HepG2 (cell line): ENCODE data around the gene WDR7. TPM values are rescaled to one million over a fixed set of nuclear protein-coding genes. Genes with fewer than 3 reads are reported as not detected.

Experiments used
- ATAC-seq: fragments of 200-7000 bp; cut with Tn5 transposase; 3 replicates; pipeline ENCODE4 v1.9.1; 2020; ENCODE audit warnings: mild to moderate bottlenecking, moderate library complexity
- BruUV-seq: library from RNA; stranded (reverse); fragments of 400-500 nt; replicated peaks from 2 replicates; lab custom pipeline; 2021; lab: Mats Ljungman, UMichigan
- CTCF ChIA-PET: fragments of 300-600 bp; formaldehyde crosslinking; extraction: SDS; loops from one replicate; lab custom pipeline; 2021; ENCODE audit warnings: low total read pairs, inconsistent platforms, low intra/inter-chr PET ratio; lab: Yijun Ruan, JAX
- POLR2A ChIA-PET: fragments of 350-600 bp; sonication (Branson Sonifier 250); formaldehyde crosslinking; loops from one replicate; lab custom pipeline; 2020; ENCODE audit warnings: antibody characterized with exemption, inconsistent platforms; lab: Yijun Ruan, JAX
- DNase-seq: peaks from one replicate; pipeline ENCODE4 v3.0.0-alpha.2; 2015; ENCODE audit warnings: low spot score
- FAIRE-seq: peaks from 3 replicates; lab custom pipeline; 2011; peaks lifted over from hg19 to GRCh38; lab: Jason Lieb, UNC
- H2AFZ ChIP-seq: one replicate; pipeline ENCODE4 v1.6.1; 2011; ENCODE audit warnings: low read length, inconsistent platforms
- H3K27ac ChIP-seq: fragments of 300-600 bp; 3 replicates; pipeline ENCODE4 v1.8.0; 2011; ENCODE audit warnings: mixed run types, mild to moderate bottlenecking, mixed read lengths, low read length, inconsistent platforms; ENCODE audit not compliant: insufficient read depth; ENCODE audit errors: extremely low read length
- H3K27me3 ChIP-seq, 2 experiments: fragments of 200-600 bp in 1 of 2; 2 replicates in 1 of 2; 3 replicates in 1 of 2; pipeline versions ENCODE4 v1.6.0 to v1.8.0; 2011; ENCODE audit warnings: low read length in 2 of 2, mild to moderate bottlenecking in 2 of 2, moderate library complexity in 2 of 2, inconsistent platforms in 1 of 2; ENCODE audit not compliant: insufficient read depth in 2 of 2, control insufficient read depth in 1 of 2
- H3K36me3 ChIP-seq, 2 experiments: fragments of 200-600 bp in 1 of 2; replicated peaks in 1 of 2; 2 replicates in 1 of 2; 3 replicates in 1 of 2; pipeline versions ENCODE4 v1.5.1 to v1.8.0; 2011; ENCODE audit warnings: low read length in 2 of 2, inconsistent platforms in 1 of 2; ENCODE audit not compliant: insufficient read depth in 2 of 2, control insufficient read depth in 1 of 2
- H3K4me1 ChIP-seq: 2 replicates; pipeline ENCODE4 v1.5.1; 2012; ENCODE audit warnings: low read length, inconsistent platforms; ENCODE audit not compliant: insufficient read depth
- H3K4me2 ChIP-seq: 2 replicates; pipeline ENCODE4 v1.6.0; 2011; ENCODE audit warnings: low read depth, low read length, inconsistent platforms
- H3K4me3 ChIP-seq, 3 experiments: fragments of 200-600 bp in 1 of 3; sonication (generic), shearing (Covaris generic) in 1 of 3; replicated peaks in 1 of 3; 2 replicates each; pipeline ENCODE4 v1.5.1; 2011 to 2016; ENCODE audit warnings: low read length in 3 of 3, inconsistent platforms in 2 of 3, low read depth in 2 of 3, mild to moderate bottlenecking in 2 of 3, control low read depth in 1 of 3, mixed read lengths in 1 of 3; ENCODE audit not compliant: insufficient read depth in 1 of 3
- H3K79me2 ChIP-seq: one replicate; pipeline ENCODE4 v1.6.1; 2011; ENCODE audit warnings: low read length, inconsistent platforms; ENCODE audit not compliant: insufficient read depth
- H3K9ac ChIP-seq: 2 replicates; pipeline ENCODE4 v1.6.0; 2011; ENCODE audit warnings: mild to moderate bottlenecking, low read depth, low read length, inconsistent platforms; ENCODE audit not compliant: insufficient read depth
- H3K9me3 ChIP-seq: 2 replicates; pipeline ENCODE4 v1.5.1; 2012; ENCODE audit warnings: mild to moderate bottlenecking, low read length
- H4K20me1 ChIP-seq: 2 replicates; pipeline ENCODE4 v1.6.0; 2011; ENCODE audit warnings: inconsistent platforms, mild to moderate bottlenecking, low read length, moderate library complexity; ENCODE audit not compliant: insufficient read depth
- FOXA3 ChIP-seq: IDR thresholded peaks from 2 replicates; pipeline ENCODE4 v1.6.1; 2016; ENCODE audit warnings: missing genetic modification reagents, missing compliant biosample characterization
- HDAC1 ChIP-seq: sonication (generic); formaldehyde crosslinking; IDR thresholded peaks from 2 replicates; pipeline ENCODE4 v1.5.1; 2020; ENCODE audit warnings: mild to moderate bottlenecking, missing genetic modification reagents
- HES4 ChIP-seq: sonication (generic); formaldehyde crosslinking; IDR thresholded peaks from 2 replicates; pipeline ENCODE4 v1.9.0; 2021; ENCODE audit warnings: mild to moderate bottlenecking, missing genetic modification reagents, borderline replicate concordance
- HOMEZ ChIP-seq: IDR thresholded peaks from 2 replicates; pipeline ENCODE4 v1.6.1; 2016; ENCODE audit warnings: low read depth
- MAFF ChIP-seq: IDR thresholded peaks from 2 replicates; pipeline ENCODE4 v1.6.1; 2011; ENCODE audit warnings: low read depth, low read length, improper control_type of control experiment
- NFIB ChIP-seq: sonication (generic); formaldehyde crosslinking; IDR thresholded peaks from 2 replicates; pipeline ENCODE4 v1.9.0; 2021; ENCODE audit warnings: missing genetic modification reagents, mild to moderate bottlenecking, borderline replicate concordance
- NPAS2 ChIP-seq: sonication (generic); formaldehyde crosslinking; IDR thresholded peaks from 2 replicates; pipeline ENCODE4 v1.8.0; 2022; ENCODE audit warnings: mild to moderate bottlenecking, missing genetic modification reagents, borderline replicate concordance
- PRDM4 ChIP-seq: sonication (generic); formaldehyde crosslinking; IDR thresholded peaks from 2 replicates; pipeline ENCODE4 v1.9.0; 2021; ENCODE audit warnings: missing genetic modification reagents, borderline replicate concordance
- RFX1 ChIP-seq: fragments of 450-650 bp; IDR thresholded peaks from 2 replicates; pipeline ENCODE4 v1.6.1; 2017
- TGIF2 ChIP-seq: IDR thresholded peaks from 2 replicates; pipeline ENCODE4 v1.6.1; 2016; ENCODE audit warnings: control low read depth, missing compliant biosample characterization
- ZC3H4 ChIP-seq: sonication (generic); formaldehyde crosslinking; IDR thresholded peaks from 2 replicates; pipeline ENCODE4 v1.4.0; 2020; ENCODE audit warnings: missing genetic modification reagents, borderline replicate concordance
- ZFP36L2 ChIP-seq: sonication (generic); formaldehyde crosslinking; IDR thresholded peaks from 2 replicates; pipeline ENCODE4 v1.4.0; 2020; ENCODE audit warnings: missing genetic modification reagents
- ZNF235 ChIP-seq: sonication (generic); formaldehyde crosslinking; IDR thresholded peaks from 2 replicates; pipeline ENCODE4 v1.8.1; 2023; ENCODE audit warnings: mild to moderate bottlenecking, missing genetic modification reagents, borderline replicate concordance
- ZNF333 ChIP-seq: sonication (generic); formaldehyde crosslinking; IDR thresholded peaks from 2 replicates; pipeline ENCODE4 v1.4.0; 2020; ENCODE audit warnings: mild to moderate bottlenecking, missing genetic modification reagents, borderline replicate concordance
- ZNF563 ChIP-seq: sonication (generic); formaldehyde crosslinking; IDR thresholded peaks from 2 replicates; pipeline ENCODE4 v1.8.0; 2022; ENCODE audit warnings: mild to moderate bottlenecking, moderate library complexity, missing genetic modification reagents
- ZNF768 ChIP-seq: sonication (generic); formaldehyde crosslinking; IDR thresholded peaks from 2 replicates; pipeline ENCODE4 v1.4.0; 2020; ENCODE audit warnings: missing genetic modification reagents
- WGBS: methylation state at CpG from one replicate; pipeline ENCODE4 v1.1.6; 2017; ENCODE audit warnings: low lambda C conversion rate; 5-methylcytosine and 5-hydroxymethylcytosine counted together
- in situ Hi-C: cut with HindIII; loops from 2 replicates; pipeline ENCODE4 v1.10.0; 2017; ENCODE audit warnings: low pct_unique_long_range_greater_than_20kb; ENCODE audit not compliant: extremely low pct_ligation_motif_present
- intact Hi-C: fragments of 100-400 bp; cut with micrococcal nuclease; formaldehyde crosslinking; loops from one replicate; pipeline ENCODE4 v1.10.0; 2022; ENCODE audit not compliant: unreplicated experiment
- polyA plus RNA-seq, 8 experiments: library from polyadenylated mRNA; depleted of rRNA in 3 of 8; stranded (reverse) in 7 of 8; unstranded in 1 of 8; fragments of >200 nt; fragmentation: Illumina TruSeq in 4 of 8; extraction: Trizol in 4 of 8; gene quantifications; 2 replicates each; pipeline versions ENCODE4 v1.2.1 to v1.2.3, GENCODE V29; 2011 to 2016; ENCODE audit warnings: low read depth in 4 of 8, missing spikeins in 1 of 8, mixed read lengths in 1 of 8; ENCODE audit not compliant: insufficient read depth in 1 of 8
- total RNA-seq, 5 experiments: library from RNA; depleted of rRNA; stranded (reverse); fragments of >200 nt; fragmentation: Illumina TruSeq; extraction: Trizol; gene quantifications; 2 replicates each; pipeline ENCODE4 v1.2.3, GENCODE V29; 2016; ENCODE audit warnings: low read depth in 1 of 5

WDR7 gene
- total and polyA plus RNA-seq, 2 of the 13 experiments (the other 11 are each of a cell fraction or from before 2014, with no cell fraction given) = 2.0 to 7.8 TPM

GRCh38 chr18:56869189-56869777 lies 218.1 kb downstream of the WDR7 start (continued):
- TF ChIP-seq FOXA3 (peak; percentile 53), MAFF (peak; percentile 57; the same call in 1 of the 2 replicates), HOMEZ (CRISPR knock-in tag) (0 out of 2 replicates have a peak, but pooled peaks have one; percentile 16)

- H3K27ac ChIP-seq = no peak overlapping the region
- H3K27me3 ChIP-seq = no peaks in the 10 kb centered on the region
- no peak for TF ChIP-seq NFIB (CRISPR knock-in tag)
- TF ChIP-seq ZFP36L2 (CRISPR knock-in tag) = no peak
- TF ChIP-seq ZNF563 (CRISPR knock-in tag) = no peak
- TF ChIP-seq ZNF768 (CRISPR knock-in tag) = no peak
- no peak for TF ChIP-seq TGIF2 (CRISPR knock-in tag)
- TF ChIP-seq ZC3H4 (CRISPR knock-in tag) = no peak
- TF ChIP-seq NPAS2 (CRISPR knock-in tag) = no peak
- TF ChIP-seq ZNF333 (CRISPR knock-in tag) = no peak
- no peak for TF ChIP-seq RFX1
- no peak for TF ChIP-seq PRDM4 (CRISPR knock-in tag)
- TF ChIP-seq HES4 (CRISPR knock-in tag) = no peak
- no peak for TF ChIP-seq HDAC1 (CRISPR knock-in tag)
- no peak for TF ChIP-seq ZNF235 (CRISPR knock-in tag)
- BruUV-seq = no TSS peak
- ChIA-PET POLR2A (no interaction called here), CTCF (no interaction called here)
- no peak overlapping the region for H2AFZ ChIP-seq
- 46% methylated on average over 2 of the region's 2 CpGs for WGBS
- no peak overlapping the region for H3K4me2 ChIP-seq
- DNase-seq (no peak), FAIRE-seq (no peak), ATAC-seq (no peak)
- no peaks in the 10 kb centered on the region for H4K20me1 ChIP-seq
- H3K4me3 ChIP-seq = no peak overlapping the region
- intact Hi-C loops = no loop called here
- H3K9ac ChIP-seq = no peak overlapping the region
- in situ Hi-C loops = no loop called here
- no peaks in the 10 kb centered on the region for H3K79me2 ChIP-seq
- no peaks in the 10 kb centered on the region for H3K36me3 ChIP-seq
- no peaks in the 10 kb centered on the region for H3K9me3 ChIP-seq
- H3K4me1 ChIP-seq = no peaks in the 10 kb centered on the region
These were observed 219.8 kb downstream of the WDR7 start for GRCh38 chr18:56870982-56871381.
